HG03280 (cell line): ENCODE measurements around the gene STRBP.

Source experiments
- ATAC-seq: cut with Tn5 transposase; IDR thresholded peaks from one replicate; pipeline ENCODE4 v1.9.1; 2021; ENCODE audit warnings: mild to moderate bottlenecking, moderate library complexity; ENCODE audit not compliant: unreplicated experiment

STRBP gene

GRCh38 chr9:123072407-123072995, 195.9 kb downstream of the STRBP start:
- no peak for ATAC-seq
